H1 (cell line): ENCODE measurements around the gene WIPI1. TPM values are rescaled to one million over a fixed set of nuclear protein-coding genes. Genes with fewer than 3 reads are reported as not detected.

Experiments used
- ASH2L ChIP-seq: fragments of 200-600, 300-600 bp; sonication (generic); IDR thresholded peaks from one replicate; pipeline ENCODE4 v1.7.1; 2017; ENCODE audit warnings: low read length
- CREB1 ChIP-seq: IDR thresholded peaks from 2 replicates; pipeline ENCODE4 v1.6.1; 2012; ENCODE audit warnings: inconsistent platforms
- EGR1 ChIP-seq: IDR thresholded peaks from 2 replicates; pipeline ENCODE4 v1.6.1; 2011; ENCODE audit warnings: low read depth, low read length, borderline replicate concordance
- JUND ChIP-seq: IDR thresholded peaks from 2 replicates; pipeline ENCODE4 v1.6.1; 2011; ENCODE audit warnings: mild to moderate bottlenecking, improper control_type of control experiment, low read length
- KDM1A ChIP-seq: fragments of 200-600, 300-600 bp; sonication (generic); IDR thresholded peaks from 2 replicates; pipeline ENCODE4 v1.7.1; 2016; ENCODE audit warnings: mild to moderate bottlenecking, low read length, borderline replicate concordance
- NANOG ChIP-seq: IDR thresholded peaks from 2 replicates; pipeline ENCODE4 v1.6.1; 2011; ENCODE audit warnings: low read length, low read depth, mild to moderate bottlenecking, inconsistent platforms; ENCODE audit not compliant: insufficient read depth, poor library complexity, severe bottlenecking
- RNF2 ChIP-seq: fragments of 200-900, 300-1000 bp; sonication (generic); IDR thresholded peaks from 2 replicates; pipeline ENCODE4 v1.7.1; 2016; ENCODE audit warnings: borderline replicate concordance, low read depth, mild to moderate bottlenecking, antibody characterized with exemption, low read length; ENCODE audit not compliant: poor library complexity, severe bottlenecking; ENCODE audit errors: missing control alignments
- RXRA ChIP-seq: IDR thresholded peaks from 2 replicates; pipeline ENCODE4 v1.6.1; 2011; ENCODE audit warnings: low read depth, mild to moderate bottlenecking, low read length, moderate library complexity; ENCODE audit not compliant: insufficient read depth
- SP2 ChIP-seq: IDR thresholded peaks from 2 replicates; pipeline ENCODE4 v1.6.1; 2012; ENCODE audit warnings: mild to moderate bottlenecking, low read length, inconsistent platforms
- SUZ12 ChIP-seq: fragments of 200-600 bp; sonication (generic); IDR thresholded peaks from 2 replicates; pipeline ENCODE4 v1.6.1; 2012; ENCODE audit warnings: mild to moderate bottlenecking, inconsistent platforms, low read length, moderate library complexity, mixed read lengths
- TAF7 ChIP-seq: optimal IDR thresholded peaks from 2 replicates; pipeline ENCODE3; 2011; ENCODE audit warnings: low read depth, mild to moderate bottlenecking, inconsistent platforms, low read length, moderate library complexity, borderline replicate concordance
- polyA plus RNA-seq, 7 experiments: library from polyadenylated mRNA; depleted of rRNA in 3 of 7; stranded (reverse) in 5 of 7; unstranded in 2 of 7; fragments of >200 nt in 5 of 7; fragments of 200-250 nt in 2 of 7; gene quantifications; 1 replicate in 5 of 7; 2 replicates in 1 of 7; 4 replicates in 1 of 7; pipeline versions ENCODE4 v1.2.1 to v1.2.3, GENCODE V29; 2011 to 2013; ENCODE audit warnings: missing spikeins in 2 of 7, mixed read lengths in 2 of 7
- total RNA-seq: library from RNA; stranded (reverse); fragmentation: NEBNext Ultra II Directional; extraction: Animal tissue kit (Norgen Biotek cat#: 25700); gene quantifications from 2 replicates; pipeline ENCODE4 v1.2.1, GENCODE V29; 2021
- TF ChIP-seq, protein P1 (sequence below): fragments of 300-600 bp; sonication (generic); IDR thresholded peaks from 2 replicates; pipeline ENCODE4 v1.7.1; 2012; ENCODE audit warnings: low read length, moderate library complexity, mild to moderate bottlenecking, inconsistent platforms; ENCODE audit not compliant: insufficient replicate concordance

Gene WIPI1
- total and polyA plus RNA-seq, 2 of the 8 experiments (the other 6 are each of a cell fraction or from before 2014, with no cell fraction given) = 16.6 to 17.4 TPM

DNA sequence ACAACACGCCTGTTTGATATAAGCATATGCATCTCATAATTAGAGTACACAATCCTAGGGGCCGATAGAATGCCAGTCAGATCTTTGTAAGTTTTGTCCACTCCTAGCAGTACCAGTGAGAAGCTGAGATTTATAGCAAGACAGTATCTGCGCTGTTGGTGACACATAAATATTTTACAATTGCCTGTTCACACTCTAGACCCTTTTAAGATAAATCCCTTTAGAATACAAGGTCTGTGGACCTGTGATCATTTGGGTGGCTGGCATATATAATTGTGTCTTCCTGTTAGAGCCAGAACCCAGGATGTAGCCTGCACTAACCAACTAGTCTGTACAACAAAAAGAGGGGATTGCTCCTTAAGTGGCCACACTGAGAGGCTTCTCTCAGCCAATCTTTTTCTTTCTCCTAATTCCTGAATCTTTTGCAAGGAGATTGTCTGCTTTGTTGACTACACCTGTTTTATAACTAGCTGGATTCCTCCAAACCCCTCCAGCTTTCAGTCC, 74.7 kb downstream of the WIPI1 start (continued):
- TF ChIP-seq, protein P1, sequence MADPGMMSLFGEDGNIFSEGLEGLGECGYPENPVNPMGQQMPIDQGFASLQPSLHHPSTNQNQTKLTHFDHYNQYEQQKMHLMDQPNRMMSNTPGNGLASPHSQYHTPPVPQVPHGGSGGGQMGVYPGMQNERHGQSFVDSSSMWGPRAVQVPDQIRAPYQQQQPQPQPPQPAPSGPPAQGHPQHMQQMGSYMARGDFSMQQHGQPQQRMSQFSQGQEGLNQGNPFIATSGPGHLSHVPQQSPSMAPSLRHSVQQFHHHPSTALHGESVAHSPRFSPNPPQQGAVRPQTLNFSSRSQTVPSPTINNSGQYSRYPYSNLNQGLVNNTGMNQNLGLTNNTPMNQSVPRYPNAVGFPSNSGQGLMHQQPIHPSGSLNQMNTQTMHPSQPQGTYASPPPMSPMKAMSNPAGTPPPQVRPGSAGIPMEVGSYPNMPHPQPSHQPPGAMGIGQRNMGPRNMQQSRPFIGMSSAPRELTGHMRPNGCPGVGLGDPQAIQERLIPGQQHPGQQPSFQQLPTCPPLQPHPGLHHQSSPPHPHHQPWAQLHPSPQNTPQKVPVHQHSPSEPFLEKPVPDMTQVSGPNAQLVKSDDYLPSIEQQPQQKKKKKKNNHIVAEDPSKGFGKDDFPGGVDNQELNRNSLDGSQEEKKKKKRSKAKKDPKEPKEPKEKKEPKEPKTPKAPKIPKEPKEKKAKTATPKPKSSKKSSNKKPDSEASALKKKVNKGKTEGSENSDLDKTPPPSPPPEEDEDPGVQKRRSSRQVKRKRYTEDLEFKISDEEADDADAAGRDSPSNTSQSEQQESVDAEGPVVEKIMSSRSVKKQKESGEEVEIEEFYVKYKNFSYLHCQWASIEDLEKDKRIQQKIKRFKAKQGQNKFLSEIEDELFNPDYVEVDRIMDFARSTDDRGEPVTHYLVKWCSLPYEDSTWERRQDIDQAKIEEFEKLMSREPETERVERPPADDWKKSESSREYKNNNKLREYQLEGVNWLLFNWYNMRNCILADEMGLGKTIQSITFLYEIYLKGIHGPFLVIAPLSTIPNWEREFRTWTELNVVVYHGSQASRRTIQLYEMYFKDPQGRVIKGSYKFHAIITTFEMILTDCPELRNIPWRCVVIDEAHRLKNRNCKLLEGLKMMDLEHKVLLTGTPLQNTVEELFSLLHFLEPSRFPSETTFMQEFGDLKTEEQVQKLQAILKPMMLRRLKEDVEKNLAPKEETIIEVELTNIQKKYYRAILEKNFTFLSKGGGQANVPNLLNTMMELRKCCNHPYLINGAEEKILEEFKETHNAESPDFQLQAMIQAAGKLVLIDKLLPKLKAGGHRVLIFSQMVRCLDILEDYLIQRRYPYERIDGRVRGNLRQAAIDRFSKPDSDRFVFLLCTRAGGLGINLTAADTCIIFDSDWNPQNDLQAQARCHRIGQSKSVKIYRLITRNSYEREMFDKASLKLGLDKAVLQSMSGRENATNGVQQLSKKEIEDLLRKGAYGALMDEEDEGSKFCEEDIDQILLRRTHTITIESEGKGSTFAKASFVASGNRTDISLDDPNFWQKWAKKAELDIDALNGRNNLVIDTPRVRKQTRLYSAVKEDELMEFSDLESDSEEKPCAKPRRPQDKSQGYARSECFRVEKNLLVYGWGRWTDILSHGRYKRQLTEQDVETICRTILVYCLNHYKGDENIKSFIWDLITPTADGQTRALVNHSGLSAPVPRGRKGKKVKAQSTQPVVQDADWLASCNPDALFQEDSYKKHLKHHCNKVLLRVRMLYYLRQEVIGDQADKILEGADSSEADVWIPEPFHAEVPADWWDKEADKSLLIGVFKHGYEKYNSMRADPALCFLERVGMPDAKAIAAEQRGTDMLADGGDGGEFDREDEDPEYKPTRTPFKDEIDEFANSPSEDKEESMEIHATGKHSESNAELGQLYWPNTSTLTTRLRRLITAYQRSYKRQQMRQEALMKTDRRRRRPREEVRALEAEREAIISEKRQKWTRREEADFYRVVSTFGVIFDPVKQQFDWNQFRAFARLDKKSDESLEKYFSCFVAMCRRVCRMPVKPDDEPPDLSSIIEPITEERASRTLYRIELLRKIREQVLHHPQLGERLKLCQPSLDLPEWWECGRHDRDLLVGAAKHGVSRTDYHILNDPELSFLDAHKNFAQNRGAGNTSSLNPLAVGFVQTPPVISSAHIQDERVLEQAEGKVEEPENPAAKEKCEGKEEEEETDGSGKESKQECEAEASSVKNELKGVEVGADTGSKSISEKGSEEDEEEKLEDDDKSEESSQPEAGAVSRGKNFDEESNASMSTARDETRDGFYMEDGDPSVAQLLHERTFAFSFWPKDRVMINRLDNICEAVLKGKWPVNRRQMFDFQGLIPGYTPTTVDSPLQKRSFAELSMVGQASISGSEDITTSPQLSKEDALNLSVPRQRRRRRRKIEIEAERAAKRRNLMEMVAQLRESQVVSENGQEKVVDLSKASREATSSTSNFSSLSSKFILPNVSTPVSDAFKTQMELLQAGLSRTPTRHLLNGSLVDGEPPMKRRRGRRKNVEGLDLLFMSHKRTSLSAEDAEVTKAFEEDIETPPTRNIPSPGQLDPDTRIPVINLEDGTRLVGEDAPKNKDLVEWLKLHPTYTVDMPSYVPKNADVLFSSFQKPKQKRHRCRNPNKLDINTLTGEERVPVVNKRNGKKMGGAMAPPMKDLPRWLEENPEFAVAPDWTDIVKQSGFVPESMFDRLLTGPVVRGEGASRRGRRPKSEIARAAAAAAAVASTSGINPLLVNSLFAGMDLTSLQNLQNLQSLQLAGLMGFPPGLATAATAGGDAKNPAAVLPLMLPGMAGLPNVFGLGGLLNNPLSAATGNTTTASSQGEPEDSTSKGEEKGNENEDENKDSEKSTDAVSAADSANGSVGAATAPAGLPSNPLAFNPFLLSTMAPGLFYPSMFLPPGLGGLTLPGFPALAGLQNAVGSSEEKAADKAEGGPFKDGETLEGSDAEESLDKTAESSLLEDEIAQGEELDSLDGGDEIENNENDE = no peak
- TF ChIP-seq EGR1 (no peak), JUND (no peak), CREB1 (no peak), NANOG (no peak), RNF2 (no peak), ASH2L (no peak), SP2 (no peak), KDM1A (no peak), SUZ12 (no peak), RXRA (no peak), TAF7 (no peak)
